Panc1 (cell line): ENCODE data around the gene EEF1AKMT3. TPM values are rescaled to one million over a fixed set of nuclear protein-coding genes. Genes with fewer than 3 reads are reported as not detected.

Source experiments
- ATAC-seq: fragments of 200-7000 bp; cut with Tn5 transposase; 2 replicates; pipeline ENCODE4 v1.9.1; 2020; ENCODE audit warnings: mild to moderate bottlenecking, moderate library complexity
- BruUV-seq: library from RNA; stranded (reverse); fragments of 400-500 nt; replicated peaks from 2 replicates; lab custom pipeline; 2021; lab: Mats Ljungman, UMichigan
- CTCF ChIA-PET: fragments of 300-600 bp; sonication (Branson Sonifier 250); formaldehyde crosslinking; loops from one replicate; lab custom pipeline; 2022; ENCODE audit warnings: antibody characterized with exemption; lab: Charles Lee
- POLR2A ChIA-PET: fragments of 300-600 bp; sonication (Branson Sonifier 250); formaldehyde crosslinking; loops from one replicate; lab custom pipeline; 2022; ENCODE audit warnings: antibody characterized with exemption; lab: Charles Lee
- DNase-seq: peaks from one replicate; pipeline ENCODE4 v3.0.0-alpha.2; 2010; ENCODE audit warnings: low read depth, low spot score
- H3K27ac ChIP-seq: 2 replicates; pipeline ENCODE4 v1.5.1; 2011; ENCODE audit warnings: mild to moderate bottlenecking, low read length, inconsistent platforms
- H3K27me3 ChIP-seq: fragments of 200-500 bp; sonication (Bioruptor generic); 2 replicates; pipeline ENCODE4 v1.6.0; 2014; ENCODE audit warnings: low read length, inconsistent platforms; ENCODE audit not compliant: control insufficient read depth, insufficient read depth
- H3K36me3 ChIP-seq: fragments of 200-500 bp; sonication (Bioruptor generic); 2 replicates; pipeline ENCODE4 v1.5.1; 2014; ENCODE audit warnings: inconsistent platforms, mild to moderate bottlenecking, low read length, moderate library complexity; ENCODE audit not compliant: control insufficient read depth, insufficient read depth
- H3K4me1 ChIP-seq: 2 replicates; pipeline ENCODE4 v1.5.1; 2011; ENCODE audit warnings: inconsistent platforms, mild to moderate bottlenecking, low read length, moderate library complexity; ENCODE audit not compliant: control insufficient read depth, insufficient read depth
- H3K4me3 ChIP-seq, 2 experiments: 2 replicates each; pipeline ENCODE4 v1.5.1; 2011 to 2012; ENCODE audit warnings: low read depth in 2 of 2, low read length in 2 of 2, mild to moderate bottlenecking in 2 of 2, inconsistent platforms in 1 of 2, moderate library complexity in 1 of 2
- H3K9me3 ChIP-seq: fragments of 200-500 bp; sonication (Bioruptor generic); 2 replicates; pipeline ENCODE4 v1.5.1; 2014; ENCODE audit warnings: low read depth, mild to moderate bottlenecking, inconsistent platforms, low read length, moderate library complexity; ENCODE audit not compliant: control insufficient read depth, insufficient read depth
- CTCF ChIP-seq: fragments of 450-650 bp; IDR thresholded peaks from 2 replicates; pipeline ENCODE4 v1.5.1; 2017; ENCODE audit warnings: mild to moderate bottlenecking
- POLR2AphosphoS5 ChIP-seq: IDR thresholded peaks from 2 replicates; pipeline ENCODE4 v1.6.1; 2012; ENCODE audit warnings: mild to moderate bottlenecking, low read depth, low read length, moderate library complexity
- REST ChIP-seq, 2 experiments: IDR thresholded peaks; 2 replicates each; pipeline ENCODE4 v1.6.1; 2011 to 2012; ENCODE audit warnings: low read depth in 2 of 2, control low read depth in 1 of 2, low read length in 1 of 2, mild to moderate bottlenecking in 1 of 2, moderate library complexity in 1 of 2; ENCODE audit not compliant: insufficient read depth in 1 of 2
- SIN3A ChIP-seq: IDR thresholded peaks from 2 replicates; pipeline ENCODE4 v1.6.1; 2012; ENCODE audit warnings: low read depth, mild to moderate bottlenecking, low read length, moderate library complexity, borderline replicate concordance; ENCODE audit not compliant: insufficient read depth
- TCF7L2 ChIP-seq: IDR thresholded peaks from 2 replicates; pipeline ENCODE4 v1.6.1; 2011; ENCODE audit warnings: mild to moderate bottlenecking, low read depth, low read length, inconsistent platforms
- in situ Hi-C: cut with HindIII; loops from 2 replicates; pipeline ENCODE4 v1.10.0; 2016; ENCODE audit warnings: low sequenced_read_pairs, low pct_unique_long_range_greater_than_20kb
- intact Hi-C: fragments of 100-400 bp; cut with micrococcal nuclease; formaldehyde crosslinking; loops from one replicate; pipeline ENCODE4 v1.10.0; 2022; ENCODE audit not compliant: unreplicated experiment
- total RNA-seq: library from RNA; stranded (reverse); gene quantifications from one replicate; pipeline ENCODE4 v1.2.1, GENCODE V29; 2021; ENCODE audit not compliant: unreplicated experiment

Gene EEF1AKMT3
- total RNA-seq, 1 experiment from 2014 or later: 7.4 TPM

- ATAC-seq: no peak
- POLR2A ChIA-PET: no interaction called here
- intact Hi-C loops (no loop called here), in situ Hi-C loops (no loop called here)
- no peak overlapping the region for H3K4me3 ChIP-seq
- no peaks in the 10 kb centered on the region for H3K27me3 ChIP-seq
- H3K27ac ChIP-seq: no peak overlapping the region
- DNase-seq: no peak
- H3K4me1 ChIP-seq: peaks cover 4% of the 10 kb centered on the region; the same call in 1 of the 2 replicates
- H3K36me3 ChIP-seq: 0 out of 2 replicates have a peak, but pooled peaks cover 2% of the 10 kb centered on the region
- BruUV-seq: no TSS peak
- TF ChIP-seq CTCF (no peak), SIN3A (no peak), TCF7L2 (no peak), POLR2AphosphoS5 (no peak), REST (IDR thresholded peaks at IDR 0.05; ENCODE audit: insufficient read depth in 1 of 2, low read depth in 2 of 2, low read length in 1 of 2) (no peak)
- CTCF ChIA-PET: interaction anchor here (0.7 kb wide), 1 partner anchor 19 kb away, joined by 6 read pairs; no protein-coding TSS in a partner anchor
- no peaks in the 10 kb centered on the region for H3K9me3 ChIP-seq
Observed at GRCh38 chr12:57777367-57777766, 5.0 kb downstream of the EEF1AKMT3 start.

GRCh38 chr12:57777911-57778310 is 5.5 kb downstream of the EEF1AKMT3 start:
- Histone ChIP-seq H3K27me3 (no peaks in the 10 kb centered on the region), H3K36me3 (peaks cover under 1% of the 10 kb centered on the region; the same call in 1 of the 2 replicates), H3K4me1 (peaks cover 4% of the 10 kb centered on the region; the same call in 1 of the 2 replicates), H3K27ac (no peak overlapping the region), H3K4me3 (no peak overlapping the region), H3K9me3 (no peaks in the 10 kb centered on the region)
- ChIA-PET CTCF (interaction anchor here (0.7 kb wide), 1 partner anchor 18 kb away, joined by 6 read pairs; no protein-coding TSS in a partner anchor), POLR2A (interaction anchor here (0.6 kb wide), 1 partner anchor 126 kb away, joined by 3 read pairs; no protein-coding TSS in a partner anchor)
- TF ChIP-seq TCF7L2: no peak
- TF ChIP-seq SIN3A: no peak
- TF ChIP-seq CTCF: no peak
- no peak for TF ChIP-seq POLR2AphosphoS5
- TF ChIP-seq REST (IDR thresholded peaks at IDR 0.05; ENCODE audit: insufficient read depth in 1 of 2, low read depth in 2 of 2, low read length in 1 of 2): no peak
- BruUV-seq: no TSS peak
- DNase-seq (no peak), ATAC-seq (no peak)
- in situ Hi-C loops: no loop called here
- intact Hi-C loops: no loop called here
